GM23248 (cell line): ENCODE data around the gene GSTM2. TPM values are rescaled to one million over a fixed set of nuclear protein-coding genes. Genes with fewer than 3 reads are reported as not detected.
A peak's percentile ranks its signal among the peaks of the same experiment; 100 is the strongest.
"Not testable (repeated sequence)": the region's sequence is repeated elsewhere in the genome, so short reads cannot be mapped to it uniquely, and the experiment has no call there.

Experiments used
- DNase-seq: peaks from one replicate; pipeline ENCODE4 v3.0.0-alpha.2; 2015
- H2AFZ ChIP-seq: fragments of 200-600 bp; sonication (generic); 2 replicates; pipeline ENCODE4 v1.6.1; 2016; ENCODE audit warnings: antibody characterized with exemption
- H3F3A ChIP-seq: fragments of 200-600 bp; sonication (generic); 2 replicates; pipeline ENCODE4 v1.6.1; 2016; ENCODE audit warnings: mild to moderate bottlenecking, antibody characterized with exemption, mixed run types; ENCODE audit not compliant: insufficient read depth
- H3K27ac ChIP-seq: fragments of 200-600 bp; sonication (generic); 2 replicates; pipeline ENCODE4 v1.5.1; 2016; ENCODE audit warnings: mild to moderate bottlenecking
- H3K27me3 ChIP-seq: fragments of 200-600 bp; sonication (generic); replicated peaks from 2 replicates; pipeline ENCODE4 v1.6.1; 2016; ENCODE audit warnings: mild to moderate bottlenecking; ENCODE audit not compliant: insufficient read depth
- H3K36me3 ChIP-seq: fragments of 200-600 bp; sonication (generic); 2 replicates; pipeline ENCODE4 v1.6.1; 2016; ENCODE audit warnings: low read depth, mild to moderate bottlenecking
- H3K4me1 ChIP-seq: fragments of 200-600 bp; sonication (generic); 2 replicates; pipeline ENCODE4 v1.6.1; 2016; ENCODE audit warnings: mild to moderate bottlenecking; ENCODE audit not compliant: insufficient read depth
- H3K4me2 ChIP-seq: fragments of 200-600 bp; sonication (generic); one replicate; pipeline ENCODE4 v1.6.1; 2016; ENCODE audit warnings: mild to moderate bottlenecking; ENCODE audit not compliant: unreplicated experiment
- H3K4me3 ChIP-seq: fragments of 200-600 bp; sonication (generic); 2 replicates; pipeline ENCODE4 v1.5.1; 2016; ENCODE audit warnings: mild to moderate bottlenecking
- H3K79me2 ChIP-seq: fragments of 200-600 bp; sonication (generic); 2 replicates; pipeline ENCODE4 v1.6.1; 2016; ENCODE audit warnings: mild to moderate bottlenecking; ENCODE audit not compliant: insufficient read depth
- H3K9ac ChIP-seq: fragments of 200-600 bp; sonication (generic); 2 replicates; pipeline ENCODE4 v1.6.1; 2016; ENCODE audit warnings: mild to moderate bottlenecking
- H3K9me2 ChIP-seq: fragments of 200-600 bp; sonication (generic); 2 replicates; pipeline ENCODE4 v1.6.1; 2016; ENCODE audit warnings: mixed run types, mild to moderate bottlenecking, moderate library complexity; ENCODE audit not compliant: insufficient read depth
- H3K9me3 ChIP-seq: fragments of 200-600 bp; sonication (generic); one replicate; pipeline ENCODE4 v1.6.1; 2017; ENCODE audit warnings: low read depth
- H4K20me1 ChIP-seq: fragments of 200-600 bp; sonication (generic); 2 replicates; pipeline ENCODE4 v1.6.0; 2016; ENCODE audit not compliant: insufficient read depth
- EZH2 ChIP-seq: fragments of 200-600 bp; sonication (generic); IDR thresholded peaks from 2 replicates; pipeline ENCODE4 v1.6.1; 2018; ENCODE audit warnings: antibody characterized with exemption, mild to moderate bottlenecking; ENCODE audit not compliant: insufficient read depth, poor library complexity, severe bottlenecking
- EZH2phosphoT487 ChIP-seq: fragments of 200-600 bp; sonication (generic); IDR thresholded peaks from 2 replicates; pipeline ENCODE4 v1.6.1; 2018; ENCODE audit warnings: antibody characterized with exemption, moderate library complexity, mild to moderate bottlenecking, low read depth; ENCODE audit not compliant: insufficient read depth
- WGBS, 2 experiments: methylation state at CpG; one replicate each; pipeline ENCODE4 v1.1.6; 2015 to 2017; ENCODE audit warnings: low lambda C conversion rate in 2 of 2, low coverage in 1 of 2; ENCODE audit errors: missing lambda C conversion rate in 2 of 2; 5-methylcytosine and 5-hydroxymethylcytosine counted together
- in situ Hi-C: fragments of 300-500 bp; cut with MboI; formaldehyde crosslinking; loops from 2 replicates; pipeline ENCODE4 v1.15.0; 2020
- polyA plus RNA-seq: library from polyadenylated mRNA; unstranded; fragments of >200 nt; fragmentation: Nextera tagmentation; extraction: Ambion mirVana; gene quantifications from 2 replicates; pipeline ENCODE4 v1.2.1, GENCODE V29; 2016
- total RNA-seq: library from RNA; depleted of rRNA; stranded (reverse); fragments of >200 nt; shearing (Covaris generic); gene quantifications from 2 replicates; pipeline ENCODE4 v1.2.3, GENCODE V29; 2014

Gene GSTM2
- total and polyA plus RNA-seq, 2 experiments from 2014 or later: 19.7 to 41.2 TPM

GRCh38 chr1:109711593-109712320, 43.9 kb downstream of the GSTM2 start, which contains the start of gene GSTM5:
GSTM5 (plus strand) TSS chr1:109712251; CDS start chr1:109712313, 62 bp downstream.
- 3 to 5% methylated on average over 29 to 32 of the region's 33 CpGs for WGBS, 2 experiments
- peak within 1 kb of the TSS; percentile 70 for H3K4me3 ChIP-seq
- H4K20me1 ChIP-seq, H3F3A ChIP-seq, H3K79me2 ChIP-seq, H3K4me1 ChIP-seq, H3K27ac ChIP-seq, H3K27me3 ChIP-seq, H3K9me2 ChIP-seq, H3K36me3 ChIP-seq, H3K9me3 ChIP-seq, in situ Hi-C loops: not testable (repeated sequence)
- peak within 1 kb of the TSS; percentile 60 for H3K9ac ChIP-seq
- peak within 1 kb of the TSS; percentile 86 for H2AFZ ChIP-seq
- DNase-seq: peak; percentile 29
- peak within 1 kb of the TSS; percentile 78 for H3K4me2 ChIP-seq

GRCh38 chr1:109712321-109712864, 44.5 kb downstream of the GSTM2 start:
- Histone ChIP-seq H3K27ac (no peak overlapping the region), H3K36me3 (no peaks in the 10 kb centered on the region), H4K20me1 (no peaks in the 10 kb centered on the region), H3K4me1 (no peaks in the 10 kb centered on the region), H3K79me2 (no peaks in the 10 kb centered on the region), H3K4me3 (peak overlapping the region; percentile 70), H3K9me2 (no peaks in the 10 kb centered on the region), H3F3A (no peaks in the 10 kb centered on the region), H3K9ac (peak overlapping the region; percentile 60), H2AFZ (peak overlapping the region; percentile 86), H3K4me2 (peak overlapping the region; percentile 78), H3K27me3 (no peaks in the 10 kb centered on the region), H3K9me3 (no peaks in the 10 kb centered on the region)
- DNase-seq: no peak
- TF ChIP-seq EZH2 (no peak), EZH2phosphoT487 (no peak)
- WGBS, 2 experiments: 12 to 13% methylated on average over 11 to 22 of the region's 22 CpGs
- in situ Hi-C loops: no loop called here

DNA sequence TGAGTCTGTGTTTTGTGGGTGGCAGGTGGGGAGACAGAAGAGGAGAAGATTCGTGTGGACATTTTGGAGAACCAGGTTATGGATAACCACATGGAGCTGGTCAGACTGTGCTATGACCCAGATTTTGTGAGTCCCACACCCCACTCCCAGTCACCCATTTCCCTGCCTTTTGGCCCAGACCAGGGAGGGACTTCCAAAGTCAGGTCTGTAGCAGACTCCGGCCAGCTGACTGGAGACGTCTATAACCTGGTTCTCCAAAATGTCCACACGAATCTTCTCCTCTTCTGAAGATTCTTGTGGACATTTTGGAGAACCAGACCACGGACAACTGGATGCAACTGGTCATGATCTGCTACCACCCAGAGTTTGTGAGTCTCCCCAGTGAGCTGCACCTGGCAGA, 45.8 kb downstream of the GSTM2 start:
- H3F3A ChIP-seq: peaks cover 5% of the 10 kb centered on the region
- no peak overlapping the region for H3K9ac ChIP-seq
- H3K9me2 ChIP-seq: no peaks in the 10 kb centered on the region
- H3K27ac ChIP-seq: no peak overlapping the region
- H4K20me1 ChIP-seq: no peaks in the 10 kb centered on the region
- DNase-seq: no peak
- no peaks in the 10 kb centered on the region for H3K27me3 ChIP-seq
- no peaks in the 10 kb centered on the region for H3K79me2 ChIP-seq
- H3K4me3 ChIP-seq: no peak overlapping the region
- in situ Hi-C loops: no loop called here
- no peak for TF ChIP-seq EZH2phosphoT487
- TF ChIP-seq EZH2: no peak
- H3K4me1 ChIP-seq: peaks cover 1% of the 10 kb centered on the region
- H3K36me3 ChIP-seq: no peaks in the 10 kb centered on the region
- WGBS, 2 experiments: 88% methylated on average over 5 of the region's 5 CpGs
- no peak overlapping the region for H3K4me2 ChIP-seq
- H3K9me3 ChIP-seq: no peaks in the 10 kb centered on the region
- H2AFZ ChIP-seq: no peak overlapping the region

- 80 to 83% methylated on average over 12 of the region's 12 CpGs for WGBS, 2 experiments
- H3K9me2 ChIP-seq: no peaks in the 10 kb centered on the region
- no peaks in the 10 kb centered on the region for H3K79me2 ChIP-seq
- H3K27ac ChIP-seq: no peak overlapping the region
- H3K9me3 ChIP-seq: no peaks in the 10 kb centered on the region
- H3K9ac ChIP-seq: no peak overlapping the region
- H2AFZ ChIP-seq: no peak overlapping the region
- no peak overlapping the region for H3K4me3 ChIP-seq
- TF ChIP-seq EZH2phosphoT487: no peak
- TF ChIP-seq EZH2: no peak
- peaks cover 13% of the 10 kb centered on the region for H3K4me1 ChIP-seq
- H3K36me3 ChIP-seq: no peaks in the 10 kb centered on the region
- no peaks in the 10 kb centered on the region for H3K27me3 ChIP-seq
- H3F3A ChIP-seq: peaks cover 17% of the 10 kb centered on the region
- no peak overlapping the region for H3K4me2 ChIP-seq
- in situ Hi-C loops: no loop called here
- no peak for DNase-seq
- H4K20me1 ChIP-seq: no peaks in the 10 kb centered on the region
Measured at GRCh38 chr1:109714661-109715372, 47.0 kb downstream of the GSTM2 start.
